KMS-11 (cell line): ENCODE data around the gene NFATC1.

Experiments
- H2AFZ ChIP-seq: fragments of 200-600 bp; sonication (generic); 2 replicates; pipeline ENCODE4 v1.6.1; 2016; ENCODE audit warnings: antibody characterized with exemption, mixed run types, low read depth
- H3K27ac ChIP-seq: fragments of 200-600 bp; sonication (generic); 2 replicates; pipeline ENCODE4 v1.6.1; 2016; ENCODE audit warnings: mild to moderate bottlenecking, mixed run types
- H3K27me3 ChIP-seq: fragments of 200-600 bp; sonication (generic); 2 replicates; pipeline ENCODE4 v1.6.1; 2017; ENCODE audit warnings: mild to moderate bottlenecking, low read depth, mixed run types, moderate library complexity; ENCODE audit not compliant: insufficient read depth
- H3K36me3 ChIP-seq: fragments of 200-600 bp; sonication (generic); 2 replicates; pipeline ENCODE4 v1.6.1; 2017; ENCODE audit warnings: mild to moderate bottlenecking, mixed run types; ENCODE audit not compliant: insufficient read depth
- H3K4me1 ChIP-seq: fragments of 200-600 bp; sonication (generic); 2 replicates; pipeline ENCODE4 v1.6.1; 2016; ENCODE audit warnings: mild to moderate bottlenecking, low read depth, mixed run types; ENCODE audit not compliant: poor library complexity, severe bottlenecking
- H3K4me2 ChIP-seq: fragments of 200-600 bp; sonication (generic); 2 replicates; pipeline ENCODE4 v1.7.0; 2016; ENCODE audit warnings: mild to moderate bottlenecking, mixed run types
- H3K4me3 ChIP-seq: fragments of 200-600 bp; sonication (generic); IDR thresholded peaks from 2 replicates; pipeline ENCODE4 v1.6.1; 2017; ENCODE audit warnings: low read depth, low read length, mixed read lengths; ENCODE audit not compliant: insufficient read depth
- H3K79me2 ChIP-seq: fragments of 200-600 bp; sonication (generic); 2 replicates; pipeline ENCODE4 v1.6.1; 2016; ENCODE audit warnings: low read depth, mixed run types; ENCODE audit not compliant: insufficient read depth
- H3K9ac ChIP-seq: fragments of 200-600 bp; sonication (generic); 2 replicates; pipeline ENCODE4 v1.6.1; 2016; ENCODE audit warnings: mild to moderate bottlenecking, mixed run types
- H4K20me1 ChIP-seq: fragments of 200-600 bp; sonication (generic); 2 replicates; pipeline ENCODE4 v1.6.1; 2016; ENCODE audit warnings: mild to moderate bottlenecking, mixed run types; ENCODE audit not compliant: insufficient read depth
- CTCF ChIP-seq: fragments of 200-600 bp; sonication (generic); conservative IDR thresholded peaks from 2 replicates; pipeline ENCODE4 v1.6.1; 2017; ENCODE audit warnings: low read depth, mild to moderate bottlenecking, antibody characterized with exemption, low read length, moderate library complexity, mixed read lengths

The NFATC1 gene

GRCh38 chr18:79506191-79507075 lies 110.7 kb downstream of the NFATC1 start:
- TF ChIP-seq CTCF = no peak
- no peaks in the 10 kb centered on the region for H3K4me1 ChIP-seq
- H3K27ac ChIP-seq = no peak overlapping the region

GRCh38 chr18:79507076-79507545 lies 111.4 kb downstream of the NFATC1 start:
- no peak for TF ChIP-seq CTCF

More at GRCh38 chr18:79506191-79507075, 110.7 kb downstream of the NFATC1 start:
- Histone ChIP-seq H3K27me3 (no peaks in the 10 kb centered on the region), H2AFZ (no peak overlapping the region), H3K79me2 (no peaks in the 10 kb centered on the region), H3K4me3 (no peak overlapping the region), H3K4me2 (no peak overlapping the region), H4K20me1 (no peaks in the 10 kb centered on the region), H3K9ac (no peak overlapping the region), H3K36me3 (no peaks in the 10 kb centered on the region; the same call in 1 of the 2 replicates)

GRCh38 chr18:79507546-79508480 lies 112.1 kb downstream of the NFATC1 start:
- Histone ChIP-seq H3K9ac (no peak overlapping the region), H3K4me3 (no peak overlapping the region), H3K4me1 (no peaks in the 10 kb centered on the region)

More at GRCh38 chr18:79507076-79507545, 111.4 kb downstream of the NFATC1 start:
- Histone ChIP-seq H4K20me1 (no peaks in the 10 kb centered on the region), H3K27me3 (no peaks in the 10 kb centered on the region), H3K9ac (no peak overlapping the region), H3K4me2 (no peak overlapping the region), H3K79me2 (no peaks in the 10 kb centered on the region), H2AFZ (no peak overlapping the region), H3K27ac (no peak overlapping the region), H3K36me3 (no peaks in the 10 kb centered on the region; the same call in 1 of the 2 replicates), H3K4me1 (no peaks in the 10 kb centered on the region), H3K4me3 (no peak overlapping the region)

More at GRCh38 chr18:79507546-79508480, 112.1 kb downstream of the NFATC1 start:
- Histone ChIP-seq H3K36me3 (no peaks in the 10 kb centered on the region; the same call in 1 of the 2 replicates), H3K79me2 (no peaks in the 10 kb centered on the region), H3K27ac (no peak overlapping the region), H4K20me1 (no peaks in the 10 kb centered on the region), H3K4me2 (no peak overlapping the region), H2AFZ (no peak overlapping the region), H3K27me3 (no peaks in the 10 kb centered on the region)
- no peak for TF ChIP-seq CTCF
